SK-N-SH (cell line): ENCODE measurements around the gene PLA2G2C.

Experiments used
- EP300 ChIP-seq, 2 experiments: IDR thresholded peaks; 2 replicates each; pipeline versions ENCODE4 v1.4.0 to v1.6.1; 2012; ENCODE audit warnings: borderline replicate concordance in 1 of 2, low read depth in 1 of 2, low read length in 1 of 2
- JUND ChIP-seq: IDR thresholded peaks from 2 replicates; pipeline ENCODE4 v1.4.0; 2012
- NRF1 ChIP-seq: IDR thresholded peaks from 2 replicates; pipeline ENCODE4 v1.6.1; 2012; ENCODE audit warnings: low read depth, mild to moderate bottlenecking, low read length
- PBX3 ChIP-seq: IDR thresholded peaks from 2 replicates; pipeline ENCODE4; 2012
- RFX5 ChIP-seq: IDR thresholded peaks from 2 replicates; pipeline ENCODE4 v1.6.1; 2012; ENCODE audit warnings: mild to moderate bottlenecking, improper control_type of control experiment, low read length
- RXRA ChIP-seq: IDR thresholded peaks from 2 replicates; pipeline ENCODE4 v1.4.0; 2012; ENCODE audit warnings: low read depth, mild to moderate bottlenecking, borderline replicate concordance
- TAF1 ChIP-seq: IDR thresholded peaks from 2 replicates; pipeline ENCODE4 v1.6.1; 2012; ENCODE audit warnings: low read depth, mild to moderate bottlenecking, low read length, moderate library complexity, borderline replicate concordance
- YY1 ChIP-seq: IDR thresholded peaks from 2 replicates; pipeline ENCODE4 v1.4.0; 2012; ENCODE audit warnings: low read depth, mild to moderate bottlenecking
- TF ChIP-seq, protein P1 (sequence below): fragments of 200-600 bp; sonication (generic); IDR thresholded peaks from 2 replicates; pipeline ENCODE4 v1.6.1; 2017; ENCODE audit warnings: antibody characterized with exemption, mild to moderate bottlenecking, moderate library complexity
- TF ChIP-seq, protein P2 (sequence below): IDR thresholded peaks from 2 replicates; pipeline ENCODE4 v1.4.0; 2012; ENCODE audit warnings: low read depth, borderline replicate concordance
- TF ChIP-seq, protein P3 (sequence below): fragments of 150-350 bp; IDR thresholded peaks from 2 replicates; pipeline ENCODE4 v1.6.1; 2016; ENCODE audit warnings: mild to moderate bottlenecking, low read depth, low read length
- TF ChIP-seq, protein P4 (sequence below): IDR thresholded peaks from 2 replicates; pipeline ENCODE4 v1.4.0; 2012; ENCODE audit warnings: low read depth

DNA sequence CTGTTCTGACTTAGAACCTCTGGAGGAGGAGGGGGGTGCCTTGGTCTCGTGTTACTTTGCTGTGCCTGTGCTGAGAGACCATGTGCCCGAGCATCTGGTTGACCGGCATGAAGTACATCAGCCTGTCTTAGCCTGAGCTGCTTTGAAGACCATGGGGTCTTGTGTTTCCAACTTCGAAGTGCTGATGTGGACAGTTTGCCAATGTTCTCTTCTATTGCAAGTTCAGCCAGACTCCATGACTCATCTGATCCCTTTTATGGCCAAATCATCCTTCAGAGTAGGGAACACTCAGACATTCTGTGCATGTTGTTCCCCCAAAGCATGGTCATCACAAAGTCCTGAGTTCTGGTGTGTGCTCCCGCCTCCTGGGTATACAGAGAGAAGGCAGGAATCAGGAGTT lies 6.0 kb upstream of the PLA2G2C start:
- TF ChIP-seq TAF1 (no peak), YY1 (no peak), EP300 (IDR thresholded peaks at IDR 0.05; ENCODE audit: borderline replicate concordance in 1 of 2, low read depth in 1 of 2, low read length in 1 of 2) (no peak), PBX3 (no peak), RXRA (no peak), NRF1 (no peak), RFX5 (no peak), JUND (no peak)
- TF ChIP-seq, protein P1, sequence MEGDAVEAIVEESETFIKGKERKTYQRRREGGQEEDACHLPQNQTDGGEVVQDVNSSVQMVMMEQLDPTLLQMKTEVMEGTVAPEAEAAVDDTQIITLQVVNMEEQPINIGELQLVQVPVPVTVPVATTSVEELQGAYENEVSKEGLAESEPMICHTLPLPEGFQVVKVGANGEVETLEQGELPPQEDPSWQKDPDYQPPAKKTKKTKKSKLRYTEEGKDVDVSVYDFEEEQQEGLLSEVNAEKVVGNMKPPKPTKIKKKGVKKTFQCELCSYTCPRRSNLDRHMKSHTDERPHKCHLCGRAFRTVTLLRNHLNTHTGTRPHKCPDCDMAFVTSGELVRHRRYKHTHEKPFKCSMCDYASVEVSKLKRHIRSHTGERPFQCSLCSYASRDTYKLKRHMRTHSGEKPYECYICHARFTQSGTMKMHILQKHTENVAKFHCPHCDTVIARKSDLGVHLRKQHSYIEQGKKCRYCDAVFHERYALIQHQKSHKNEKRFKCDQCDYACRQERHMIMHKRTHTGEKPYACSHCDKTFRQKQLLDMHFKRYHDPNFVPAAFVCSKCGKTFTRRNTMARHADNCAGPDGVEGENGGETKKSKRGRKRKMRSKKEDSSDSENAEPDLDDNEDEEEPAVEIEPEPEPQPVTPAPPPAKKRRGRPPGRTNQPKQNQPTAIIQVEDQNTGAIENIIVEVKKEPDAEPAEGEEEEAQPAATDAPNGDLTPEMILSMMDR = no peak
- TF ChIP-seq, protein P2, sequence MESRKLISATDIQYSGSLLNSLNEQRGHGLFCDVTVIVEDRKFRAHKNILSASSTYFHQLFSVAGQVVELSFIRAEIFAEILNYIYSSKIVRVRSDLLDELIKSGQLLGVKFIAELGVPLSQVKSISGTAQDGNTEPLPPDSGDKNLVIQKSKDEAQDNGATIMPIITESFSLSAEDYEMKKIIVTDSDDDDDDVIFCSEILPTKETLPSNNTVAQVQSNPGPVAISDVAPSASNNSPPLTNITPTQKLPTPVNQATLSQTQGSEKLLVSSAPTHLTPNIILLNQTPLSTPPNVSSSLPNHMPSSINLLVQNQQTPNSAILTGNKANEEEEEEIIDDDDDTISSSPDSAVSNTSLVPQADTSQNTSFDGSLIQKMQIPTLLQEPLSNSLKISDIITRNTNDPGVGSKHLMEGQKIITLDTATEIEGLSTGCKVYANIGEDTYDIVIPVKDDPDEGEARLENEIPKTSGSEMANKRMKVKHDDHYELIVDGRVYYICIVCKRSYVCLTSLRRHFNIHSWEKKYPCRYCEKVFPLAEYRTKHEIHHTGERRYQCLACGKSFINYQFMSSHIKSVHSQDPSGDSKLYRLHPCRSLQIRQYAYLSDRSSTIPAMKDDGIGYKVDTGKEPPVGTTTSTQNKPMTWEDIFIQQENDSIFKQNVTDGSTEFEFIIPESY = no peak
- TF ChIP-seq, protein P3, sequence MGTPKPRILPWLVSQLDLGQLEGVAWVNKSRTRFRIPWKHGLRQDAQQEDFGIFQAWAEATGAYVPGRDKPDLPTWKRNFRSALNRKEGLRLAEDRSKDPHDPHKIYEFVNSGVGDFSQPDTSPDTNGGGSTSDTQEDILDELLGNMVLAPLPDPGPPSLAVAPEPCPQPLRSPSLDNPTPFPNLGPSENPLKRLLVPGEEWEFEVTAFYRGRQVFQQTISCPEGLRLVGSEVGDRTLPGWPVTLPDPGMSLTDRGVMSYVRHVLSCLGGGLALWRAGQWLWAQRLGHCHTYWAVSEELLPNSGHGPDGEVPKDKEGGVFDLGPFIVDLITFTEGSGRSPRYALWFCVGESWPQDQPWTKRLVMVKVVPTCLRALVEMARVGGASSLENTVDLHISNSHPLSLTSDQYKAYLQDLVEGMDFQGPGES = no peak
- TF ChIP-seq, protein P4, sequence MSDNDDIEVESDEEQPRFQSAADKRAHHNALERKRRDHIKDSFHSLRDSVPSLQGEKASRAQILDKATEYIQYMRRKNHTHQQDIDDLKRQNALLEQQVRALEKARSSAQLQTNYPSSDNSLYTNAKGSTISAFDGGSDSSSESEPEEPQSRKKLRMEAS = no peak
